ENCODE measurements around the gene KCTD12. TPM values are rescaled to one million over a fixed set of nuclear protein-coding genes. Genes with fewer than 3 reads are reported as not detected.

KCTD12 gene
- total RNA-seq, 1 experiment from 2014 or later = 2.8 TPM

GRCh38 chr13:76851961-76852360 lies 34.2 kb downstream of the KCTD12 start:
- intact Hi-C loops (cut with micrococcal nuclease; ENCODE audit: unreplicated experiment) = no loop called here
- Mint-ChIP-seq H3K9me3 (ENCODE audit: low read depth, unreplicated experiment) (no peaks in the 10 kb centered on the region), H3K4me3 (ENCODE audit: low read depth, unreplicated experiment) (no peak overlapping the region), H3K4me1 (ENCODE audit: low read depth, unreplicated experiment) (peaks cover 8% of the 10 kb centered on the region), H3K27ac (ENCODE audit: unreplicated experiment) (no peak overlapping the region), H3K36me3 (ENCODE audit: insufficient read depth, unreplicated experiment) (no peaks in the 10 kb centered on the region), H3K27me3 (ENCODE audit: unreplicated experiment) (no peaks in the 10 kb centered on the region)
- CTCF ChIA-PET = no interaction called here
- no peak for TF ChIP-seq CTCF (IDR thresholded peaks at IDR 0.05; ENCODE audit: unreplicated experiment)
- BruUV-seq (replicated peaks) = no TSS peak
- DNase-seq = no peak

- H3K27ac Mint-ChIP-seq (ENCODE audit: unreplicated experiment) = no peak overlapping the region
- DNase-seq = no peak
- no peak overlapping the region for H3K4me3 Mint-ChIP-seq (ENCODE audit: low read depth, unreplicated experiment)
- CTCF ChIA-PET = no interaction called here
- no peaks in the 10 kb centered on the region for H3K9me3 Mint-ChIP-seq (ENCODE audit: low read depth, unreplicated experiment)
- no peak for TF ChIP-seq CTCF (IDR thresholded peaks at IDR 0.05; ENCODE audit: unreplicated experiment)
- no peaks in the 10 kb centered on the region for H3K27me3 Mint-ChIP-seq (ENCODE audit: unreplicated experiment)
- H3K36me3 Mint-ChIP-seq (ENCODE audit: insufficient read depth, unreplicated experiment) = no peaks in the 10 kb centered on the region
- H3K4me1 Mint-ChIP-seq (ENCODE audit: low read depth, unreplicated experiment) = no peaks in the 10 kb centered on the region
- no TSS peak for BruUV-seq (replicated peaks)
- intact Hi-C loops (cut with micrococcal nuclease; ENCODE audit: unreplicated experiment) = no loop called here
Measured at GRCh38 chr13:76849493-76849892, 36.7 kb downstream of the KCTD12 start.

GRCh38 chr13:76848596-76848995 lies 37.6 kb downstream of the KCTD12 start:
- DNase-seq = no peak
- no TSS peak for BruUV-seq (replicated peaks)
- Mint-ChIP-seq H3K36me3 (ENCODE audit: insufficient read depth, unreplicated experiment) (no peaks in the 10 kb centered on the region), H3K27me3 (ENCODE audit: unreplicated experiment) (no peaks in the 10 kb centered on the region), H3K4me3 (ENCODE audit: low read depth, unreplicated experiment) (no peak overlapping the region), H3K4me1 (ENCODE audit: low read depth, unreplicated experiment) (no peaks in the 10 kb centered on the region), H3K27ac (ENCODE audit: unreplicated experiment) (no peak overlapping the region), H3K9me3 (ENCODE audit: low read depth, unreplicated experiment) (no peaks in the 10 kb centered on the region)
- TF ChIP-seq CTCF (IDR thresholded peaks at IDR 0.05; ENCODE audit: unreplicated experiment) = no peak
- intact Hi-C loops (cut with micrococcal nuclease; ENCODE audit: unreplicated experiment) = no loop called here
- CTCF ChIA-PET = no interaction called here

GRCh38 chr13:76846363-76846762 lies 39.8 kb downstream of the KCTD12 start:
- intact Hi-C loops (cut with micrococcal nuclease; ENCODE audit: unreplicated experiment) = no loop called here
- TF ChIP-seq CTCF (IDR thresholded peaks at IDR 0.05; ENCODE audit: unreplicated experiment) = no peak
- Mint-ChIP-seq H3K4me3 (ENCODE audit: low read depth, unreplicated experiment) (no peak overlapping the region), H3K27ac (ENCODE audit: unreplicated experiment) (no peak overlapping the region), H3K36me3 (ENCODE audit: insufficient read depth, unreplicated experiment) (no peaks in the 10 kb centered on the region), H3K27me3 (ENCODE audit: unreplicated experiment) (no peaks in the 10 kb centered on the region), H3K9me3 (ENCODE audit: low read depth, unreplicated experiment) (peaks cover 3% of the 10 kb centered on the region), H3K4me1 (ENCODE audit: low read depth, unreplicated experiment) (no peaks in the 10 kb centered on the region)
- no peak for DNase-seq
- BruUV-seq (replicated peaks) = no TSS peak
- CTCF ChIA-PET = no interaction called here

GRCh38 chr13:76845865-76846264 lies 40.3 kb downstream of the KCTD12 start:
- CTCF ChIA-PET = no interaction called here
- TF ChIP-seq CTCF (IDR thresholded peaks at IDR 0.05; ENCODE audit: unreplicated experiment) = no peak
- no peak overlapping the region for H3K27ac Mint-ChIP-seq (ENCODE audit: unreplicated experiment)
- intact Hi-C loops (cut with micrococcal nuclease; ENCODE audit: unreplicated experiment) = no loop called here
- no peak overlapping the region for H3K4me3 Mint-ChIP-seq (ENCODE audit: low read depth, unreplicated experiment)
- no peaks in the 10 kb centered on the region for H3K36me3 Mint-ChIP-seq (ENCODE audit: insufficient read depth, unreplicated experiment)
- no peaks in the 10 kb centered on the region for H3K4me1 Mint-ChIP-seq (ENCODE audit: low read depth, unreplicated experiment)
- no peak for DNase-seq
- no peaks in the 10 kb centered on the region for H3K27me3 Mint-ChIP-seq (ENCODE audit: unreplicated experiment)
- no TSS peak for BruUV-seq (replicated peaks)
- peaks cover 3% of the 10 kb centered on the region for H3K9me3 Mint-ChIP-seq (ENCODE audit: low read depth, unreplicated experiment)
